ENCODE data around the gene PHACTR1.

DNA sequence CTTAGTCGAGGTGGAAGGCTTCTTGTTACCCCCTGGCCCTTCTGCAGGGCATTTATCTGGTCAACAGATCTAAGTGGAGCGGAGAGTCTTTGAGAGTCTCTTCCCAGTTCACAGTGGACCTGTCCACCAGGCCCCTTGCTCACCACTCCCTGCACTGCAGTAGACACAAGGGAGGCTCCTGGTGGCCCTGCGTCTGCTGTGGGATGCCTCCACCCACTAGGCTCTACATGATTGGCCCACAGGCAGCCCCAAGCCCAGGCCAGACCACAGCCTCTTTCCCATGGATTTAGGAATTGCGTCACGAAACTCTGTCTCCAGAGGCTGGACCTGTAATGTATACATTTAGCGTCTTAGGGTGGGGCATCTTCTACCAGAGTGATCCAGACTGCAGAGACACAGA lies 583.4 kb downstream of the PHACTR1 start:
- TF ChIP-seq, protein P1, sequence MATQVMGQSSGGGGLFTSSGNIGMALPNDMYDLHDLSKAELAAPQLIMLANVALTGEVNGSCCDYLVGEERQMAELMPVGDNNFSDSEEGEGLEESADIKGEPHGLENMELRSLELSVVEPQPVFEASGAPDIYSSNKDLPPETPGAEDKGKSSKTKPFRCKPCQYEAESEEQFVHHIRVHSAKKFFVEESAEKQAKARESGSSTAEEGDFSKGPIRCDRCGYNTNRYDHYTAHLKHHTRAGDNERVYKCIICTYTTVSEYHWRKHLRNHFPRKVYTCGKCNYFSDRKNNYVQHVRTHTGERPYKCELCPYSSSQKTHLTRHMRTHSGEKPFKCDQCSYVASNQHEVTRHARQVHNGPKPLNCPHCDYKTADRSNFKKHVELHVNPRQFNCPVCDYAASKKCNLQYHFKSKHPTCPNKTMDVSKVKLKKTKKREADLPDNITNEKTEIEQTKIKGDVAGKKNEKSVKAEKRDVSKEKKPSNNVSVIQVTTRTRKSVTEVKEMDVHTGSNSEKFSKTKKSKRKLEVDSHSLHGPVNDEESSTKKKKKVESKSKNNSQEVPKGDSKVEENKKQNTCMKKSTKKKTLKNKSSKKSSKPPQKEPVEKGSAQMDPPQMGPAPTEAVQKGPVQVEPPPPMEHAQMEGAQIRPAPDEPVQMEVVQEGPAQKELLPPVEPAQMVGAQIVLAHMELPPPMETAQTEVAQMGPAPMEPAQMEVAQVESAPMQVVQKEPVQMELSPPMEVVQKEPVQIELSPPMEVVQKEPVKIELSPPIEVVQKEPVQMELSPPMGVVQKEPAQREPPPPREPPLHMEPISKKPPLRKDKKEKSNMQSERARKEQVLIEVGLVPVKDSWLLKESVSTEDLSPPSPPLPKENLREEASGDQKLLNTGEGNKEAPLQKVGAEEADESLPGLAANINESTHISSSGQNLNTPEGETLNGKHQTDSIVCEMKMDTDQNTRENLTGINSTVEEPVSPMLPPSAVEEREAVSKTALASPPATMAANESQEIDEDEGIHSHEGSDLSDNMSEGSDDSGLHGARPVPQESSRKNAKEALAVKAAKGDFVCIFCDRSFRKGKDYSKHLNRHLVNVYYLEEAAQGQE (IDR thresholded peaks at IDR 0.05), result no peak
- TF ChIP-seq, protein P2, sequence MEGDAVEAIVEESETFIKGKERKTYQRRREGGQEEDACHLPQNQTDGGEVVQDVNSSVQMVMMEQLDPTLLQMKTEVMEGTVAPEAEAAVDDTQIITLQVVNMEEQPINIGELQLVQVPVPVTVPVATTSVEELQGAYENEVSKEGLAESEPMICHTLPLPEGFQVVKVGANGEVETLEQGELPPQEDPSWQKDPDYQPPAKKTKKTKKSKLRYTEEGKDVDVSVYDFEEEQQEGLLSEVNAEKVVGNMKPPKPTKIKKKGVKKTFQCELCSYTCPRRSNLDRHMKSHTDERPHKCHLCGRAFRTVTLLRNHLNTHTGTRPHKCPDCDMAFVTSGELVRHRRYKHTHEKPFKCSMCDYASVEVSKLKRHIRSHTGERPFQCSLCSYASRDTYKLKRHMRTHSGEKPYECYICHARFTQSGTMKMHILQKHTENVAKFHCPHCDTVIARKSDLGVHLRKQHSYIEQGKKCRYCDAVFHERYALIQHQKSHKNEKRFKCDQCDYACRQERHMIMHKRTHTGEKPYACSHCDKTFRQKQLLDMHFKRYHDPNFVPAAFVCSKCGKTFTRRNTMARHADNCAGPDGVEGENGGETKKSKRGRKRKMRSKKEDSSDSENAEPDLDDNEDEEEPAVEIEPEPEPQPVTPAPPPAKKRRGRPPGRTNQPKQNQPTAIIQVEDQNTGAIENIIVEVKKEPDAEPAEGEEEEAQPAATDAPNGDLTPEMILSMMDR (IDR thresholded peaks at IDR 0.05; ENCODE audit: low read depth, low read length, missing input control), result no peak
- no peak for TF ChIP-seq EGR1 (IDR thresholded peaks at IDR 0.05; ENCODE audit: low read depth in 2 of 2)
- TF ChIP-seq JUND (IDR thresholded peaks at IDR 0.05), result no peak
- TF ChIP-seq, protein P3, sequence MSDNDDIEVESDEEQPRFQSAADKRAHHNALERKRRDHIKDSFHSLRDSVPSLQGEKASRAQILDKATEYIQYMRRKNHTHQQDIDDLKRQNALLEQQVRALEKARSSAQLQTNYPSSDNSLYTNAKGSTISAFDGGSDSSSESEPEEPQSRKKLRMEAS (IDR thresholded peaks at IDR 0.05), result no peak
- no peak for TF ChIP-seq NR2F2 (IDR thresholded peaks at IDR 0.05)
- TF ChIP-seq FOXA1 (IDR thresholded peaks at IDR 0.05), result no peak

All from liver (tissue), 3 donors.